Neural cell (in vitro differentiated cells): ENCODE results near the gene CES1. TPM values are rescaled to one million over a fixed set of nuclear protein-coding genes. Genes with fewer than 3 reads are reported as not detected.
"Not testable (repeated sequence)": the region's sequence is repeated elsewhere in the genome, so short reads cannot be mapped to it uniquely, and the experiment has no call there.

Experiments
- H2AFZ ChIP-seq: fragments of 200-600, 300-800 bp; sonication (generic), shearing (Covaris generic); 2 replicates; pipeline ENCODE4 v1.6.0; 2014; ENCODE audit warnings: low read depth, mild to moderate bottlenecking, antibody characterized with exemption, low read length, moderate library complexity
- H3F3A ChIP-seq: fragments of 200-600 bp; shearing (Covaris generic); 2 replicates; pipeline ENCODE4 v1.6.1; 2016; ENCODE audit warnings: mild to moderate bottlenecking, moderate library complexity, mixed read lengths, antibody characterized with exemption, low read length; ENCODE audit not compliant: insufficient read depth, poor library complexity, severe bottlenecking
- H3K27ac ChIP-seq: fragments of 200-600, 300-800 bp; sonication (generic), shearing (Covaris generic); 2 replicates; pipeline ENCODE4 v1.5.1; 2014; ENCODE audit warnings: mild to moderate bottlenecking, low read length, moderate library complexity
- H3K27me3 ChIP-seq: fragments of 300-800, 200-600 bp; sonication (generic), shearing (Covaris generic); 2 replicates; pipeline ENCODE4 v1.6.0; 2014; ENCODE audit warnings: mild to moderate bottlenecking, low read depth, low read length, moderate library complexity; ENCODE audit not compliant: insufficient read depth
- H3K36me3 ChIP-seq: fragments of 300-800, 200-600 bp; sonication (generic), shearing (Covaris generic); 2 replicates; pipeline ENCODE4 v1.5.1; 2014; ENCODE audit warnings: mild to moderate bottlenecking, antibody characterized with exemption, low read length, moderate library complexity; ENCODE audit not compliant: insufficient read depth
- H3K4me2 ChIP-seq: fragments of 300-800, 200-600 bp; sonication (generic), shearing (Covaris generic); 2 replicates; pipeline ENCODE4 v1.6.0; 2014; ENCODE audit warnings: mild to moderate bottlenecking, low read length
- H3K4me3 ChIP-seq: fragments of 300-800, 200-600 bp; sonication (generic), shearing (Covaris generic); 2 replicates; pipeline ENCODE4 v1.5.1; 2014; ENCODE audit warnings: mild to moderate bottlenecking, low read length, moderate library complexity
- H3K79me2 ChIP-seq: fragments of 200-600 bp; shearing (Covaris generic); replicated peaks from 2 replicates; pipeline ENCODE4 v1.6.0; 2014; ENCODE audit warnings: mild to moderate bottlenecking, low read length, moderate library complexity; ENCODE audit not compliant: insufficient read depth
- H3K9ac ChIP-seq: fragments of 300-800, 200-600 bp; sonication (generic), shearing (Covaris generic); 2 replicates; pipeline ENCODE4 v1.6.1; 2016; ENCODE audit warnings: mild to moderate bottlenecking, low read length, mixed read lengths
- H3K9me2 ChIP-seq: fragments of 200-600 bp; shearing (Covaris generic); 2 replicates; pipeline ENCODE4 v1.6.1; 2016; ENCODE audit warnings: mild to moderate bottlenecking, low read length, mixed read lengths; ENCODE audit not compliant: insufficient read depth
- H3K9me3 ChIP-seq: fragments of 200-600, 300-800 bp; sonication (generic), shearing (Covaris generic); 2 replicates; pipeline ENCODE4 v1.6.1; 2016; ENCODE audit warnings: mild to moderate bottlenecking, mixed run types, low read length, moderate library complexity, mixed read lengths
- H4K20me1 ChIP-seq: fragments of 200-600 bp; shearing (Covaris generic); 2 replicates; pipeline ENCODE4 v1.6.1; 2016; ENCODE audit warnings: mild to moderate bottlenecking, mixed run types; ENCODE audit not compliant: insufficient read depth
- EZH2 ChIP-seq: fragments of 200-600, 300-800 bp; shearing (Covaris generic), sonication (generic); IDR thresholded peaks from 2 replicates; pipeline ENCODE4 v1.6.1; 2014; ENCODE audit warnings: antibody characterized with exemption, low read length, borderline replicate concordance, mild to moderate bottlenecking; ENCODE audit not compliant: insufficient read depth, poor library complexity, severe bottlenecking
- MXI1 ChIP-seq: fragments of 450-650 bp; conservative IDR thresholded peaks from 2 replicates; pipeline ENCODE4 v1.6.1; 2014; ENCODE audit warnings: antibody characterized with exemption, mild to moderate bottlenecking; ENCODE audit not compliant: poor library complexity, severe bottlenecking
- POLR2AphosphoS5 ChIP-seq: IDR thresholded peaks from 2 replicates; pipeline ENCODE4 v1.6.1; 2012
- RAD21 ChIP-seq: fragments of 450-650 bp; conservative IDR thresholded peaks from 2 replicates; pipeline ENCODE4 v1.6.1; 2014; ENCODE audit warnings: antibody characterized with exemption, mild to moderate bottlenecking, moderate library complexity
- SMC3 ChIP-seq: fragments of 450-650 bp; conservative IDR thresholded peaks from 2 replicates; pipeline ENCODE4 v1.6.1; 2014; ENCODE audit warnings: antibody characterized with exemption, mild to moderate bottlenecking, moderate library complexity; ENCODE audit not compliant: poor library complexity
- TAF1 ChIP-seq: IDR thresholded peaks from 2 replicates; pipeline ENCODE4 v1.6.1; 2012; ENCODE audit warnings: low read depth
- polyA plus RNA-seq: library from polyadenylated mRNA; depleted of rRNA; stranded (reverse); fragments of >200 nt; gene quantifications from 2 replicates; pipeline ENCODE4 v1.2.3, GENCODE V29; 2014
- TF ChIP-seq, protein P1 (sequence below): IDR thresholded peaks from 2 replicates; pipeline ENCODE4 v1.6.1; 2012; ENCODE audit warnings: borderline replicate concordance
- TF ChIP-seq, protein P2 (sequence below): fragments of 450-650 bp; IDR thresholded peaks from 2 replicates; pipeline ENCODE4 v1.5.1; 2014; ENCODE audit warnings: antibody characterized with exemption, mild to moderate bottlenecking, moderate library complexity; ENCODE audit not compliant: poor library complexity, severe bottlenecking

CES1 gene
- polyA plus RNA-seq, 1 donor from 2014 or later = not detected

GRCh38 chr16:55836158-55836611 lies 3.3 kb upstream of the CES1 start:
- Histone ChIP-seq H3K9ac (no peak overlapping the region), H2AFZ (no peak overlapping the region), H3K4me2 (no peak overlapping the region), H3K9me2 (no peaks in the 10 kb centered on the region), H4K20me1 (no peaks in the 10 kb centered on the region), H3K79me2 (no peaks in the 10 kb centered on the region), H3F3A (no peaks in the 10 kb centered on the region), H3K27ac (no peak overlapping the region), H3K27me3 (no peaks in the 10 kb centered on the region), H3K36me3 (no peaks in the 10 kb centered on the region), H3K4me3 (no peak overlapping the region), H3K9me3 (no peaks in the 10 kb centered on the region)
- TF ChIP-seq TAF1 (no peak), MXI1 (no peak), POLR2AphosphoS5 (no peak), SMC3 (no peak)
- TF ChIP-seq, protein P1, sequence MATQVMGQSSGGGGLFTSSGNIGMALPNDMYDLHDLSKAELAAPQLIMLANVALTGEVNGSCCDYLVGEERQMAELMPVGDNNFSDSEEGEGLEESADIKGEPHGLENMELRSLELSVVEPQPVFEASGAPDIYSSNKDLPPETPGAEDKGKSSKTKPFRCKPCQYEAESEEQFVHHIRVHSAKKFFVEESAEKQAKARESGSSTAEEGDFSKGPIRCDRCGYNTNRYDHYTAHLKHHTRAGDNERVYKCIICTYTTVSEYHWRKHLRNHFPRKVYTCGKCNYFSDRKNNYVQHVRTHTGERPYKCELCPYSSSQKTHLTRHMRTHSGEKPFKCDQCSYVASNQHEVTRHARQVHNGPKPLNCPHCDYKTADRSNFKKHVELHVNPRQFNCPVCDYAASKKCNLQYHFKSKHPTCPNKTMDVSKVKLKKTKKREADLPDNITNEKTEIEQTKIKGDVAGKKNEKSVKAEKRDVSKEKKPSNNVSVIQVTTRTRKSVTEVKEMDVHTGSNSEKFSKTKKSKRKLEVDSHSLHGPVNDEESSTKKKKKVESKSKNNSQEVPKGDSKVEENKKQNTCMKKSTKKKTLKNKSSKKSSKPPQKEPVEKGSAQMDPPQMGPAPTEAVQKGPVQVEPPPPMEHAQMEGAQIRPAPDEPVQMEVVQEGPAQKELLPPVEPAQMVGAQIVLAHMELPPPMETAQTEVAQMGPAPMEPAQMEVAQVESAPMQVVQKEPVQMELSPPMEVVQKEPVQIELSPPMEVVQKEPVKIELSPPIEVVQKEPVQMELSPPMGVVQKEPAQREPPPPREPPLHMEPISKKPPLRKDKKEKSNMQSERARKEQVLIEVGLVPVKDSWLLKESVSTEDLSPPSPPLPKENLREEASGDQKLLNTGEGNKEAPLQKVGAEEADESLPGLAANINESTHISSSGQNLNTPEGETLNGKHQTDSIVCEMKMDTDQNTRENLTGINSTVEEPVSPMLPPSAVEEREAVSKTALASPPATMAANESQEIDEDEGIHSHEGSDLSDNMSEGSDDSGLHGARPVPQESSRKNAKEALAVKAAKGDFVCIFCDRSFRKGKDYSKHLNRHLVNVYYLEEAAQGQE = no peak
- TF ChIP-seq, protein P2, sequence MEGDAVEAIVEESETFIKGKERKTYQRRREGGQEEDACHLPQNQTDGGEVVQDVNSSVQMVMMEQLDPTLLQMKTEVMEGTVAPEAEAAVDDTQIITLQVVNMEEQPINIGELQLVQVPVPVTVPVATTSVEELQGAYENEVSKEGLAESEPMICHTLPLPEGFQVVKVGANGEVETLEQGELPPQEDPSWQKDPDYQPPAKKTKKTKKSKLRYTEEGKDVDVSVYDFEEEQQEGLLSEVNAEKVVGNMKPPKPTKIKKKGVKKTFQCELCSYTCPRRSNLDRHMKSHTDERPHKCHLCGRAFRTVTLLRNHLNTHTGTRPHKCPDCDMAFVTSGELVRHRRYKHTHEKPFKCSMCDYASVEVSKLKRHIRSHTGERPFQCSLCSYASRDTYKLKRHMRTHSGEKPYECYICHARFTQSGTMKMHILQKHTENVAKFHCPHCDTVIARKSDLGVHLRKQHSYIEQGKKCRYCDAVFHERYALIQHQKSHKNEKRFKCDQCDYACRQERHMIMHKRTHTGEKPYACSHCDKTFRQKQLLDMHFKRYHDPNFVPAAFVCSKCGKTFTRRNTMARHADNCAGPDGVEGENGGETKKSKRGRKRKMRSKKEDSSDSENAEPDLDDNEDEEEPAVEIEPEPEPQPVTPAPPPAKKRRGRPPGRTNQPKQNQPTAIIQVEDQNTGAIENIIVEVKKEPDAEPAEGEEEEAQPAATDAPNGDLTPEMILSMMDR = no peak

- Histone ChIP-seq H4K20me1 (no peaks in the 10 kb centered on the region), H3K4me3 (no peak overlapping the region), H3K79me2 (no peaks in the 10 kb centered on the region), H3K4me2 (no peak overlapping the region), H2AFZ (no peak overlapping the region), H3K9ac (no peak overlapping the region), H3K36me3 (no peaks in the 10 kb centered on the region), H3K9me3 (no peaks in the 10 kb centered on the region), H3K27ac (no peak overlapping the region), H3K9me2 (no peaks in the 10 kb centered on the region), H3K27me3 (no peaks in the 10 kb centered on the region), H3F3A (no peaks in the 10 kb centered on the region)
- TF ChIP-seq SMC3 (no peak), RAD21 (no peak), MXI1 (no peak), TAF1 (no peak), EZH2 (no peak), POLR2AphosphoS5 (no peak)
- TF ChIP-seq, protein P1 = no peak
- TF ChIP-seq, protein P2 = no peak
These were observed 2.7 kb upstream of the CES1 start for GRCh38 chr16:55835581-55835980.

DNA sequence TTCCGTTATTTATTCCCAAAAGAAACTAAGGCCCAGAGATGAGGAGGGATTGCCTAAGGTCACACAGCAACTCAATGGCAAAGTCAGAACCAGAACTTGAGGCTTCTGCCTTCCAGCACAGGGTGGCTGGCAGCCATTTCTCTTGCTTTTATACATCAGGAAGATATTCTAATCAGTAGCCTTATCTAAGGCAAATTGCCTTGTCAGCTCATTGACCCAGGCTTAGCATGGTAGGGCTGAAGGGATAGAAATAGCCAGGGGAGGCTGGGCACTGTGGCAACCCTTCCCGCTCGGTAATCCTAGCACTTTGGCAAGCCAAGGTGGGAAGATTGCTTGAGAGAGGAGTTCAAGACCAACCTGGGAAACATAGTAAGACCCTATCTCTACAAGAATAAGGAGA lies 2.3 kb upstream of the CES1 start:
- not testable (repeated sequence) for H3K27me3 ChIP-seq, H3K4me3 ChIP-seq, H3K79me2 ChIP-seq, H2AFZ ChIP-seq, H3K9ac ChIP-seq, H3K9me2 ChIP-seq, H3K4me2 ChIP-seq, H3K9me3 ChIP-seq, H3K27ac ChIP-seq, H4K20me1 ChIP-seq, H3F3A ChIP-seq, H3K36me3 ChIP-seq
